H9 (cell line): ENCODE results near the gene FAM3C. TPM values are rescaled to one million over a fixed set of nuclear protein-coding genes. Genes with fewer than 3 reads are reported as not detected.

ENCODE experiments used
- DNase-seq: peaks from one replicate; pipeline ENCODE4 v3.0.0-alpha.2; 2017
- H2AFZ ChIP-seq: one replicate; pipeline ENCODE4 v1.6.1; 2013; ENCODE audit warnings: mild to moderate bottlenecking, low read length, control low read depth, moderate library complexity
- H2AK5ac ChIP-seq: 2 replicates; pipeline ENCODE4 v1.6.1; 2013; ENCODE audit warnings: low read length, control low read depth, mixed read lengths; ENCODE audit not compliant: insufficient read length
- H2BK120ac ChIP-seq: one replicate; pipeline ENCODE4 v1.6.1; 2013; ENCODE audit warnings: low read depth, mild to moderate bottlenecking, low read length, control low read depth, inconsistent platforms; ENCODE audit not compliant: poor library complexity, severe bottlenecking
- H2BK12ac ChIP-seq: 2 replicates; pipeline ENCODE4 v1.6.1; 2013; ENCODE audit warnings: low read length, control low read depth, mixed read lengths, low read depth; ENCODE audit not compliant: insufficient read length
- H2BK15ac ChIP-seq: 2 replicates; pipeline ENCODE4 v1.6.1; 2013; ENCODE audit warnings: low read depth, low read length, control low read depth
- H2BK20ac ChIP-seq: one replicate; pipeline ENCODE4 v1.6.1; 2013; ENCODE audit warnings: low read depth, mild to moderate bottlenecking, low read length, control low read depth, inconsistent platforms; ENCODE audit not compliant: poor library complexity, severe bottlenecking
- H2BK5ac ChIP-seq: 2 replicates; pipeline ENCODE4 v1.6.1; 2013; ENCODE audit warnings: low read length, control low read depth, mixed read lengths; ENCODE audit not compliant: insufficient read length
- H3K14ac ChIP-seq: 2 replicates; pipeline ENCODE4 v1.6.1; 2013; ENCODE audit warnings: low read length, control low read depth; ENCODE audit not compliant: insufficient read depth
- H3K18ac ChIP-seq: 2 replicates; pipeline ENCODE4 v1.6.1; 2013; ENCODE audit warnings: low read depth, mild to moderate bottlenecking, mixed read lengths, low read length, control low read depth; ENCODE audit not compliant: insufficient read length
- H3K23ac ChIP-seq: 2 replicates; pipeline ENCODE4 v1.6.1; 2013; ENCODE audit warnings: low read length, control low read depth, mixed read lengths, low read depth; ENCODE audit not compliant: insufficient read length
- H3K23me2 ChIP-seq: 2 replicates; pipeline ENCODE4 v1.6.1; 2013; ENCODE audit warnings: low read depth, mild to moderate bottlenecking, mixed read lengths, low read length, control low read depth; ENCODE audit not compliant: insufficient read length, poor library complexity, severe bottlenecking
- H3K27ac ChIP-seq: 2 replicates; pipeline ENCODE4 v1.5.1; 2013; ENCODE audit warnings: low read length, control low read depth, mixed read lengths, low read depth; ENCODE audit not compliant: insufficient read length
- H3K27me3 ChIP-seq: 2 replicates; pipeline ENCODE4 v1.6.1; 2013; ENCODE audit warnings: low read length, control low read depth, inconsistent platforms; ENCODE audit not compliant: insufficient read depth
- H3K4ac ChIP-seq: 2 replicates; pipeline ENCODE4 v1.6.1; 2013; ENCODE audit warnings: low read depth, mild to moderate bottlenecking, control low read depth, inconsistent platforms, low read length, moderate library complexity
- H3K4me1 ChIP-seq: 2 replicates; pipeline ENCODE4 v1.6.1; 2013; ENCODE audit warnings: low read length, control low read depth, inconsistent platforms; ENCODE audit not compliant: insufficient read depth
- H3K4me2 ChIP-seq: 2 replicates; pipeline ENCODE4 v1.6.1; 2013; ENCODE audit warnings: low read length, control low read depth, mixed read lengths; ENCODE audit not compliant: insufficient read length, insufficient read depth
- H3K56ac ChIP-seq: 2 replicates; pipeline ENCODE4 v1.6.1; 2013; ENCODE audit warnings: low read depth, mild to moderate bottlenecking, mixed read lengths, low read length, control low read depth; ENCODE audit not compliant: insufficient read length
- H3K79me1 ChIP-seq: 2 replicates; pipeline ENCODE4 v1.6.1; 2013; ENCODE audit warnings: low read depth, mild to moderate bottlenecking, moderate library complexity, low read length, control low read depth, inconsistent platforms; ENCODE audit not compliant: insufficient read depth, poor library complexity, severe bottlenecking
- H3K79me2 ChIP-seq: 2 replicates; pipeline ENCODE4 v1.6.1; 2013; ENCODE audit warnings: low read length, control low read depth, inconsistent platforms; ENCODE audit not compliant: insufficient read depth
- H3K9ac ChIP-seq: 2 replicates; pipeline ENCODE4 v1.6.1; 2013; ENCODE audit warnings: low read length, control low read depth, mixed read lengths; ENCODE audit not compliant: insufficient read length; ENCODE audit errors: extremely low read depth
- H3K9me3 ChIP-seq: one replicate; pipeline ENCODE4 v1.6.1; 2013; ENCODE audit warnings: low read depth, low read length, inconsistent platforms; ENCODE audit not compliant: control insufficient read depth
- H3T11ph ChIP-seq: one replicate; pipeline ENCODE4 v1.6.1; 2013; ENCODE audit warnings: mild to moderate bottlenecking, low read length, control low read depth, inconsistent platforms
- H4K20me1 ChIP-seq: one replicate; pipeline ENCODE4 v1.6.1; 2013; ENCODE audit not compliant: control insufficient read depth, insufficient read length, insufficient read depth
- H4K5ac ChIP-seq: 2 replicates; pipeline ENCODE4 v1.6.1; 2013; ENCODE audit warnings: low read depth, mild to moderate bottlenecking, mixed read lengths, low read length, control low read depth; ENCODE audit not compliant: insufficient read length
- H4K8ac ChIP-seq: replicated peaks from 2 replicates; pipeline ENCODE4 v1.6.1; 2013; ENCODE audit warnings: low read length, control low read depth, mixed read lengths, low read depth; ENCODE audit not compliant: insufficient read length
- H4K91ac ChIP-seq: 2 replicates; pipeline ENCODE4 v1.6.1; 2013; ENCODE audit warnings: low read depth, mild to moderate bottlenecking, moderate library complexity, mixed read lengths, low read length, control low read depth; ENCODE audit not compliant: insufficient read length
- H3K27ac Mint-ChIP-seq, 3 experiments: 2 replicates in 2 of 3; 3 replicates in 1 of 3; pipeline ENCODE4 v1.8.0; 2020 to 2021; ENCODE audit warnings: mixed read lengths in 3 of 3, mild to moderate bottlenecking in 1 of 3, moderate library complexity in 1 of 3
- H3K27me3 Mint-ChIP-seq: 2 replicates; pipeline ENCODE4 v1.8.0; 2021; ENCODE audit warnings: low read depth, mild to moderate bottlenecking, moderate library complexity, mixed read lengths
- H3K36me3 Mint-ChIP-seq, 3 experiments: 2 replicates in 2 of 3; 3 replicates in 1 of 3; pipeline ENCODE4 v1.8.0; 2020 to 2021; ENCODE audit warnings: low read depth in 3 of 3, mixed read lengths in 3 of 3; ENCODE audit not compliant: insufficient read depth in 1 of 3
- H3K4me1 Mint-ChIP-seq, 2 experiments: 2 replicates each; pipeline ENCODE4 v1.8.0; 2020; ENCODE audit warnings: mixed read lengths in 2 of 2
- H3K4me3 Mint-ChIP-seq, 2 experiments: 2 replicates in 1 of 2; 3 replicates in 1 of 2; pipeline ENCODE4 v1.8.0; 2020 to 2021; ENCODE audit warnings: mild to moderate bottlenecking in 2 of 2, mixed read lengths in 2 of 2, moderate library complexity in 1 of 2
- H3K9me3 Mint-ChIP-seq, 2 experiments: 2 replicates in 1 of 2; 3 replicates in 1 of 2; pipeline ENCODE4 v1.8.0; 2020; ENCODE audit warnings: mild to moderate bottlenecking in 2 of 2, mixed read lengths in 2 of 2, moderate library complexity in 1 of 2
- CTCF ChIP-seq: fragments of 200-600 bp; sonication (generic); conservative IDR thresholded peaks from 3 replicates; pipeline ENCODE4 v1.8.0; 2021; ENCODE audit warnings: antibody characterized with exemption, mild to moderate bottlenecking
- WGBS: extraction: QIAGEN DNeasy Blood & Tissue Kit; methylation state at CpG from one replicate; pipeline ENCODE4 v1.1.7; 2013; ENCODE audit warnings: missing lambda C conversion rate, low lambda C conversion rate, mixed read lengths; ENCODE audit not compliant: insufficient read length; ENCODE audit errors: extremely low coverage; 5-methylcytosine and 5-hydroxymethylcytosine counted together
- total RNA-seq: library from RNA; stranded (reverse); gene quantifications from 2 replicates; pipeline ENCODE4 v1.2.1, GENCODE V29; 2021

The FAM3C gene
- total RNA-seq, 1 experiment from 2014 or later, result 64.5 TPM

GRCh38 chr7:121334875-121335648, 61.0 kb downstream of the FAM3C start:
- Histone ChIP-seq H3K4me1 (no peaks in the 10 kb centered on the region), H3T11ph (no peak overlapping the region), H3K9ac (no peak overlapping the region), H4K5ac (no peak overlapping the region), H3K79me2 (no peaks in the 10 kb centered on the region), H3K23me2 (peaks cover 5% of the 10 kb centered on the region), H2BK15ac (no peak overlapping the region), H3K27me3 (no peaks in the 10 kb centered on the region; the same call in 1 of the 2 replicates), H4K91ac (no peak overlapping the region), H2BK5ac (no peak overlapping the region), H3K9me3 (no peaks in the 10 kb centered on the region), H2BK12ac (no peak overlapping the region), H3K79me1 (no peaks in the 10 kb centered on the region), H2BK20ac (no peak overlapping the region), H3K4me2 (no peak overlapping the region), H4K20me1 (no peaks in the 10 kb centered on the region), H3K27ac (no peak overlapping the region), H2BK120ac (no peak overlapping the region), H3K14ac (no peak overlapping the region), H2AFZ (no peak overlapping the region), H3K23ac (no peak overlapping the region), H3K56ac (no peak overlapping the region), H3K18ac (no peak overlapping the region), H2AK5ac (no peak overlapping the region), H4K8ac (no peak overlapping the region), H3K4ac (no peak overlapping the region)
- Mint-ChIP-seq H3K9me3 (no peaks in the 10 kb centered on the region), H3K27ac (no peak overlapping the region), H3K4me3 (no peak overlapping the region), H3K4me1 (peaks cover 5 to 8% of the 10 kb centered on the region in 2 experiments), H3K36me3 (no peaks in the 10 kb centered on the region), H3K27me3 (peaks cover 20% of the 10 kb centered on the region)
- no CpG with 5 or more reads among the region's 10 CpGs for WGBS
- TF ChIP-seq CTCF, result no peak
- no peak for DNase-seq
